Activated CD4-positive, CD25-positive, alpha-beta regulatory T cell (primary cell): ENCODE measurements around the gene TGOLN2.

ENCODE experiments used
- DNase-seq, 4 experiments: peaks; one replicate each; lab custom pipeline; 2025; lab: John Stamatoyannopoulos, UW

TGOLN2 gene

GRCh38 chr2:85308896-85309555 is 18.8 kb downstream of the TGOLN2 start:
- DNase-seq: no peak

- DNase-seq: no peak
Measured at GRCh38 chr2:85308201-85308600, 19.6 kb downstream of the TGOLN2 start.

- no peak for DNase-seq
Measured at GRCh38 chr2:85307527-85307897, 20.3 kb downstream of the TGOLN2 start.

- no peak for DNase-seq
Measured at GRCh38 chr2:85303780-85304531, 23.8 kb downstream of the TGOLN2 start.

- no peak for DNase-seq
Measured at GRCh38 chr2:85302121-85302520, 25.7 kb downstream of the TGOLN2 start.

- no peak for DNase-seq
Measured at GRCh38 chr2:85291425-85292023, 36.3 kb downstream of the TGOLN2 start.

GRCh38 chr2:85288244-85288725 is 39.5 kb downstream of the TGOLN2 start:
- no peak for DNase-seq

- DNase-seq: no peak
Measured at GRCh38 chr2:85287721-85288120, 40.1 kb downstream of the TGOLN2 start.

GRCh38 chr2:85286918-85287317 is 40.9 kb downstream of the TGOLN2 start:
- DNase-seq: no peak

- DNase-seq: no peak
Measured at GRCh38 chr2:85283641-85284040, 44.1 kb downstream of the TGOLN2 start.

- DNase-seq: no peak
Measured at GRCh38 chr2:85282914-85283313, 44.9 kb downstream of the TGOLN2 start.

GRCh38 chr2:85281553-85281952 is 46.2 kb downstream of the TGOLN2 start:
- no peak for DNase-seq

- DNase-seq: no peak
Measured at GRCh38 chr2:85278361-85278760, 49.4 kb downstream of the TGOLN2 start.

- DNase-seq: no peak
Measured at GRCh38 chr2:85277416-85278158, 50.2 kb downstream of the TGOLN2 start.

- DNase-seq: no peak
Measured at GRCh38 chr2:85276571-85277118, 51.1 kb downstream of the TGOLN2 start.

GRCh38 chr2:85275984-85276540 is 51.7 kb downstream of the TGOLN2 start:
- DNase-seq: no peak

GRCh38 chr2:85273738-85274731 is 53.8 kb downstream of the TGOLN2 start:
- DNase-seq: no peak

GRCh38 chr2:85272357-85272756 is 55.4 kb downstream of the TGOLN2 start:
- no peak for DNase-seq

- no peak for DNase-seq
Measured at GRCh38 chr2:85269959-85270358, 57.8 kb downstream of the TGOLN2 start.
